ENCODE results near the gene PRSS21.

DNA sequence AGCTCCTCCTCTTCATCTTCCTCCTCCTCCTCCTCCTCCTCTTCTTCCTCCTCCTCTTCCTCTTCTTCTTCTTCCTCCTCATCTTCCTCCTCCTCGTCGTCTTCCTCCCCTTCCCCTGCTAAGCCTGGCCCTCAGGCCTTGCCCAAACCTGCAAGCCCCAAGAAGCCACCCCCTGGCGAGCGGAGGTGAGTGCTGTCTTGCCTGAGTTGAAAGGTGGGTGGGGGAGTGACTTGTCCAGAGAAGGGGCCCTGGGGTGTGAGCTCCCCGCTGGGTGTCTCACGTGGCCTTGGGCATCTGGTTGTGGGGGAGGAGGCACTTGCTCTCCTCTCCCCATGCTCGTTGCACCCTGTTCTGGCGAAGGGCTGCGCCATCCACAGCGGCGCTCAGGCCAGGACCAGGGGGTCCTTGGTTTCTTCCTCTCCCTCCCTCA lies 47.9 kb upstream of the PRSS21 start:
- TF ChIP-seq, protein P1, sequence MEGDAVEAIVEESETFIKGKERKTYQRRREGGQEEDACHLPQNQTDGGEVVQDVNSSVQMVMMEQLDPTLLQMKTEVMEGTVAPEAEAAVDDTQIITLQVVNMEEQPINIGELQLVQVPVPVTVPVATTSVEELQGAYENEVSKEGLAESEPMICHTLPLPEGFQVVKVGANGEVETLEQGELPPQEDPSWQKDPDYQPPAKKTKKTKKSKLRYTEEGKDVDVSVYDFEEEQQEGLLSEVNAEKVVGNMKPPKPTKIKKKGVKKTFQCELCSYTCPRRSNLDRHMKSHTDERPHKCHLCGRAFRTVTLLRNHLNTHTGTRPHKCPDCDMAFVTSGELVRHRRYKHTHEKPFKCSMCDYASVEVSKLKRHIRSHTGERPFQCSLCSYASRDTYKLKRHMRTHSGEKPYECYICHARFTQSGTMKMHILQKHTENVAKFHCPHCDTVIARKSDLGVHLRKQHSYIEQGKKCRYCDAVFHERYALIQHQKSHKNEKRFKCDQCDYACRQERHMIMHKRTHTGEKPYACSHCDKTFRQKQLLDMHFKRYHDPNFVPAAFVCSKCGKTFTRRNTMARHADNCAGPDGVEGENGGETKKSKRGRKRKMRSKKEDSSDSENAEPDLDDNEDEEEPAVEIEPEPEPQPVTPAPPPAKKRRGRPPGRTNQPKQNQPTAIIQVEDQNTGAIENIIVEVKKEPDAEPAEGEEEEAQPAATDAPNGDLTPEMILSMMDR (IDR thresholded peaks at IDR 0.05) = no peak
- no peak for TF ChIP-seq EP300 (IDR thresholded peaks at IDR 0.05)
- no peak for TF ChIP-seq POLR2A (IDR thresholded peaks at IDR 0.05)
- TF ChIP-seq POLR2AphosphoS5 (IDR thresholded peaks at IDR 0.05) = no peak

Data from sigmoid colon (tissue), 4 donors.